ENCODE results near the gene JPT1.

- TF ChIP-seq CTCF (IDR thresholded peaks at IDR 0.05) (no peak), POLR2A (IDR thresholded peaks at IDR 0.05) (no peak)
Measured at GRCh38 chr17:75155191-75155601, 884 bp upstream of the JPT1 start.
